ENCODE data around the gene CREG1.

DNA sequence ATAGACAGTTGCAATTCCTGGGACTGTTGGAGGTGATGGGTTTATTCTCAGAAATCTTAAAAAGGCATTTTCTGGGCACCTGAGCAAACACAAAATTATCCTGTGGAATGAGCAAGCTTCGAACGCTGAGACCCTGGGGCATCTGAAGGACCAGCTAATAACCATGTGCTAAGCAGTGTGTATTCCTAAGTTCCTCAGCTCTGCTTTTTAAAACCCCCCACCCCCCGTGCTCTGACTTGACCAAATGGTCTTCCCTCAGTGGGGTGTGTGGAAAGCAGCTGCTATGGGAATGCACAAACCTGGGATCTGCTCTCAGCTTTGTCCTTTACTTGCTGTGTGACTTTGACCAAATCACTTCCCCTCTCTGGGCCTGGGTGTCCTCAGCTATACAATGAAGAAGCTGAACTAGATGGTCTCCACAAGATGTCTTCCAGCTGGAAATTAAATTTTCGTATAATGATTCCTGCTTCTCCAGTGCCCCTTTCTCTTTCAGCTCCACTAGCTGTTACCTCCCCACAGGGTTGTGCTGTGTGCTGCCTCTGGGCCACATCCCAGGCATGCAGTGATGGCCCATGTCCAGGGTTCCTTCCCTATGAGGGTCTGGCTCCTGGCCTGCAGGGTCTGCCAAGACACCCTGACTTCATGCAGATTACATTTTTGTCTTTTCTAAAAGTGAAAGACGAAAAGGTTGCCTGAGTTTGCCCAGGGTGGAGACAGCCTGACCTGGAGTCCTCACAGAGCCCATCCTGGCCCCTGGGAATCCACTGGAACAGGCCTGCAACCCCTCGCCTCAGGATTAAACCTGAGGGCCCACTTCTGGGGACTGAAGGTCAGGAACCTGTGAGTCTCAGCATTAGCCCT lies 20.4 kb downstream of the CREG1 start:
- no peak for TF ChIP-seq KDM5A (IDR thresholded peaks at IDR 0.05; ENCODE audit: low read length)
- TF ChIP-seq, protein P1, sequence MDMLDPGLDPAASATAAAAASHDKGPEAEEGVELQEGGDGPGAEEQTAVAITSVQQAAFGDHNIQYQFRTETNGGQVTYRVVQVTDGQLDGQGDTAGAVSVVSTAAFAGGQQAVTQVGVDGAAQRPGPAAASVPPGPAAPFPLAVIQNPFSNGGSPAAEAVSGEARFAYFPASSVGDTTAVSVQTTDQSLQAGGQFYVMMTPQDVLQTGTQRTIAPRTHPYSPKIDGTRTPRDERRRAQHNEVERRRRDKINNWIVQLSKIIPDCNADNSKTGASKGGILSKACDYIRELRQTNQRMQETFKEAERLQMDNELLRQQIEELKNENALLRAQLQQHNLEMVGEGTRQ (IDR thresholded peaks at IDR 0.05; ENCODE audit: low read length), result no peak
- TF ChIP-seq, protein P2, sequence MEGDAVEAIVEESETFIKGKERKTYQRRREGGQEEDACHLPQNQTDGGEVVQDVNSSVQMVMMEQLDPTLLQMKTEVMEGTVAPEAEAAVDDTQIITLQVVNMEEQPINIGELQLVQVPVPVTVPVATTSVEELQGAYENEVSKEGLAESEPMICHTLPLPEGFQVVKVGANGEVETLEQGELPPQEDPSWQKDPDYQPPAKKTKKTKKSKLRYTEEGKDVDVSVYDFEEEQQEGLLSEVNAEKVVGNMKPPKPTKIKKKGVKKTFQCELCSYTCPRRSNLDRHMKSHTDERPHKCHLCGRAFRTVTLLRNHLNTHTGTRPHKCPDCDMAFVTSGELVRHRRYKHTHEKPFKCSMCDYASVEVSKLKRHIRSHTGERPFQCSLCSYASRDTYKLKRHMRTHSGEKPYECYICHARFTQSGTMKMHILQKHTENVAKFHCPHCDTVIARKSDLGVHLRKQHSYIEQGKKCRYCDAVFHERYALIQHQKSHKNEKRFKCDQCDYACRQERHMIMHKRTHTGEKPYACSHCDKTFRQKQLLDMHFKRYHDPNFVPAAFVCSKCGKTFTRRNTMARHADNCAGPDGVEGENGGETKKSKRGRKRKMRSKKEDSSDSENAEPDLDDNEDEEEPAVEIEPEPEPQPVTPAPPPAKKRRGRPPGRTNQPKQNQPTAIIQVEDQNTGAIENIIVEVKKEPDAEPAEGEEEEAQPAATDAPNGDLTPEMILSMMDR (IDR thresholded peaks at IDR 0.05; ENCODE audit: control extremely low read depth in 1 of 3, insufficient read depth in 1 of 3, low read depth in 1 of 3, low read length in 3 of 3), result no peak
- no peak for TF ChIP-seq EP300 (IDR thresholded peaks at IDR 0.05; ENCODE audit: borderline replicate concordance in 1 of 2, low read depth in 2 of 2, low read length in 2 of 2)
- no peak for TF ChIP-seq POLR2AphosphoS5 (IDR thresholded peaks at IDR 0.05; ENCODE audit: low read depth, low read length)
- TF ChIP-seq RFX5 (IDR thresholded peaks at IDR 0.05; ENCODE audit: borderline replicate concordance, low read depth, low read length), result no peak
- TF ChIP-seq BRCA1 (IDR thresholded peaks at IDR 0.05; ENCODE audit: low read depth, low read length), result no peak
- no peak for TF ChIP-seq TEAD4 (IDR thresholded peaks at IDR 0.05; ENCODE audit: low read depth, low read length)
- TF ChIP-seq, protein P3, sequence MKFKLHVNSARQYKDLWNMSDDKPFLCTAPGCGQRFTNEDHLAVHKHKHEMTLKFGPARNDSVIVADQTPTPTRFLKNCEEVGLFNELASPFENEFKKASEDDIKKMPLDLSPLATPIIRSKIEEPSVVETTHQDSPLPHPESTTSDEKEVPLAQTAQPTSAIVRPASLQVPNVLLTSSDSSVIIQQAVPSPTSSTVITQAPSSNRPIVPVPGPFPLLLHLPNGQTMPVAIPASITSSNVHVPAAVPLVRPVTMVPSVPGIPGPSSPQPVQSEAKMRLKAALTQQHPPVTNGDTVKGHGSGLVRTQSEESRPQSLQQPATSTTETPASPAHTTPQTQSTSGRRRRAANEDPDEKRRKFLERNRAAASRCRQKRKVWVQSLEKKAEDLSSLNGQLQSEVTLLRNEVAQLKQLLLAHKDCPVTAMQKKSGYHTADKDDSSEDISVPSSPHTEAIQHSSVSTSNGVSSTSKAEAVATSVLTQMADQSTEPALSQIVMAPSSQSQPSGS (IDR thresholded peaks at IDR 0.05; ENCODE audit: low read length), result no peak
- TF ChIP-seq POLR2A (IDR thresholded peaks at IDR 0.05; ENCODE audit: control extremely low read depth in 1 of 2, low read depth in 2 of 2, low read length in 2 of 2), result no peak
- TF ChIP-seq SIN3A (conservative IDR thresholded peaks at IDR 0.05 in 1 of 2, IDR thresholded peaks at IDR 0.05 in 1 of 2; ENCODE audit: low read depth in 1 of 2, low read length in 2 of 2), result no peak
- TF ChIP-seq JUN (IDR thresholded peaks at IDR 0.05; ENCODE audit: low read depth, low read length), result no peak
- no peak for TF ChIP-seq FOSL1 (IDR thresholded peaks at IDR 0.05; ENCODE audit: insufficient read depth, low read depth, low read length)
- TF ChIP-seq, protein P4, sequence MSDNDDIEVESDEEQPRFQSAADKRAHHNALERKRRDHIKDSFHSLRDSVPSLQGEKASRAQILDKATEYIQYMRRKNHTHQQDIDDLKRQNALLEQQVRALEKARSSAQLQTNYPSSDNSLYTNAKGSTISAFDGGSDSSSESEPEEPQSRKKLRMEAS (IDR thresholded peaks at IDR 0.05), result no peak

Measured in H1 (cell line).